Renal pelvis (tissue), 12 donors: ENCODE data around the gene CGREF1. TPM values are rescaled to one million over a fixed set of nuclear protein-coding genes. Genes with fewer than 3 reads are reported as not detected.

Experiments used
- DNase-seq: peaks from one replicate; pipeline ENCODE4 v3.0.0-alpha.2; 2013
- long read RNA-seq, 16 experiments: transcript quantifications; one replicate each; lab custom pipeline, GENCODE V29; 2026
- polyA plus RNA-seq, 3 donors: library from polyadenylated mRNA; unstranded; fragments of 120-200 nt; gene quantifications; one replicate each; pipeline ENCODE4 v1.2.1, GENCODE V29; 2013; ENCODE audit not compliant: insufficient read length in 3 of 3

The CGREF1 gene
- polyA plus RNA-seq = 1 to 10 TPM; 5.7 to 8.1 (median 7.5) TPM
- long read RNA-seq, donor 1, partial matches to known transcripts = 0 of 2 reads
- long read RNA-seq, donor 1, other reads (novel, unspliced or antisense) = 0 of 2 reads
- long read RNA-seq, donor 2 = 0 reads
- long read RNA-seq, donor 3 = 0 reads
- long read RNA-seq, donor 4, partial matches to known transcripts = 0 of 2 reads
- long read RNA-seq, donor 4, other reads (novel, unspliced or antisense) = 0 of 2 reads
- long read RNA-seq, donor 5, partial matches to known transcripts = 0 of 1 reads
- long read RNA-seq, donor 5, other reads (novel, unspliced or antisense) = 0 of 1 reads
- long read RNA-seq, donor 6, partial matches to known transcripts = 259 of 292 reads
- long read RNA-seq, donor 6, other reads (novel, unspliced or antisense) = 32 of 292 reads
- long read RNA-seq, donor 7 = 0 reads
- long read RNA-seq, donor 8 = 0 reads
- long read RNA-seq, donor 9 = 0 reads
- long read RNA-seq, donor 10, partial matches to known transcripts = 0 of 1 reads
- long read RNA-seq, donor 10, other reads (novel, unspliced or antisense) = 0 of 1 reads
- long read RNA-seq, donor 11 = 0 reads
- long read RNA-seq, donor 12, partial matches to known transcripts = 49 of 58 reads
- long read RNA-seq, donor 12, other reads (novel, unspliced or antisense) = 7 of 58 reads
- long read RNA-seq, donor 13, partial matches to known transcripts = 0 of 1 reads
- long read RNA-seq, donor 13, other reads (novel, unspliced or antisense) = 0 of 1 reads
- long read RNA-seq, donor 14 = 0 reads
- long read RNA-seq, donor 15, partial matches to known transcripts = 559 of 559 reads
- long read RNA-seq, donor 15, other reads (novel, unspliced or antisense) = 0 of 559 reads
- long read RNA-seq, donor 16 = 0 reads

GRCh38 chr2:27118525-27119329 is at the start of gene CGREF1:
Gene CGREF1 (minus strand): TSS chr2:27119128. CDS start chr2:27104366, 14,762 bp downstream.
- DNase-seq = peak; percentile 9

- DNase-seq = no peak
Measured at GRCh38 chr2:27164960-27165763, 46.2 kb upstream of the CGREF1 start.

GRCh38 chr2:27162151-27163121 is 43.5 kb upstream of the CGREF1 start:
- no peak for DNase-seq

GRCh38 chr2:27160191-27160590 is 41.3 kb upstream of the CGREF1 start:
- DNase-seq = no peak

- DNase-seq = no peak
Measured at GRCh38 chr2:27159271-27159670, 40.3 kb upstream of the CGREF1 start.

GRCh38 chr2:27158468-27158867 is 39.5 kb upstream of the CGREF1 start:
- DNase-seq = no peak

GRCh38 chr2:27155069-27155520 is 36.2 kb upstream of the CGREF1 start:
- DNase-seq = no peak

- DNase-seq = peak; percentile 63
Measured at GRCh38 chr2:27154488-27154887, 35.6 kb upstream of the CGREF1 start.

- DNase-seq = no peak
Measured at GRCh38 chr2:27152796-27153464, 34.0 kb upstream of the CGREF1 start.

- DNase-seq = no peak
Measured at GRCh38 chr2:27152102-27152795, 33.3 kb upstream of the CGREF1 start.

GRCh38 chr2:27150639-27151230 is 31.8 kb upstream of the CGREF1 start:
- no peak for DNase-seq

- DNase-seq = no peak
Measured at GRCh38 chr2:27149570-27150405, 30.9 kb upstream of the CGREF1 start.

GRCh38 chr2:27148801-27149439 is 30.0 kb upstream of the CGREF1 start, which contains the start of gene TCF23:
Gene TCF23 (plus strand): TSS chr2:27149004. CDS start chr2:27149134, 130 bp downstream.
- DNase-seq = peak; percentile 48

GRCh38 chr2:27147935-27148334 is 29.0 kb upstream of the CGREF1 start:
- DNase-seq = no peak

GRCh38 chr2:27145682-27146081 is 26.8 kb upstream of the CGREF1 start:
- no peak for DNase-seq

GRCh38 chr2:27143285-27143684 is 24.4 kb upstream of the CGREF1 start:
- no peak for DNase-seq
